ENCODE data around the gene UQCR11. TPM values are rescaled to one million over a fixed set of nuclear protein-coding genes. Genes with fewer than 3 reads are reported as not detected.
A peak's percentile ranks its signal among the peaks of the same experiment; 100 is the strongest.

Gene UQCR11
- total and polyA plus RNA-seq, 2 experiments from 2014 or later, result 49.3 to 669 TPM

GRCh38 chr19:1629256-1629808, 24.1 kb upstream of the UQCR11 start:
- TF ChIP-seq EZH2phosphoT487 (IDR thresholded peaks at IDR 0.05; ENCODE audit: insufficient read depth, low read depth) (no peak), EZH2 (IDR thresholded peaks at IDR 0.05; ENCODE audit: insufficient read depth, poor library complexity, severe bottlenecking) (no peak)
- H3K36me3 ChIP-seq (ENCODE audit: low read depth), result peaks cover 3% of the 10 kb centered on the region; the same call in 1 of the 2 replicates
- H4K20me1 ChIP-seq (ENCODE audit: insufficient read depth), result no peaks in the 10 kb centered on the region
- H3F3A ChIP-seq (ENCODE audit: insufficient read depth), result no peaks in the 10 kb centered on the region
- no peaks in the 10 kb centered on the region for H3K9me3 ChIP-seq (ENCODE audit: low read depth)
- no peaks in the 10 kb centered on the region for H3K27me3 ChIP-seq (replicated peaks; ENCODE audit: insufficient read depth)
- H3K4me1 ChIP-seq (ENCODE audit: insufficient read depth), result no peaks in the 10 kb centered on the region
- no peak overlapping the region for H3K9ac ChIP-seq
- H3K9me2 ChIP-seq (ENCODE audit: insufficient read depth), result no peaks in the 10 kb centered on the region
- H3K4me3 ChIP-seq, result no peak overlapping the region
- H3K27ac ChIP-seq, result no peak overlapping the region
- WGBS, 2 experiments (ENCODE audit: low coverage in 1 of 2, low lambda C conversion rate in 2 of 2, missing lambda C conversion rate in 2 of 2), result 94 to 99% methylated on average over 23 of the region's 24 CpGs
- H3K4me2 ChIP-seq (ENCODE audit: unreplicated experiment), result no peak overlapping the region
- peaks cover 2% of the 10 kb centered on the region for H3K79me2 ChIP-seq (ENCODE audit: insufficient read depth)
- H2AFZ ChIP-seq, result no peak overlapping the region
- no peak for DNase-seq
- in situ Hi-C loops (cut with MboI), result no loop called here

- TF ChIP-seq EZH2phosphoT487 (IDR thresholded peaks at IDR 0.05; ENCODE audit: insufficient read depth, low read depth), result no peak
- Histone ChIP-seq H3K36me3 (ENCODE audit: low read depth) (peaks cover 3% of the 10 kb centered on the region; the same call in 1 of the 2 replicates), H3K79me2 (ENCODE audit: insufficient read depth) (no peaks in the 10 kb centered on the region; the same call in 1 of the 2 replicates), H3K9me3 (ENCODE audit: low read depth) (no peaks in the 10 kb centered on the region), H3K9me2 (ENCODE audit: insufficient read depth) (no peaks in the 10 kb centered on the region), H3K4me2 (ENCODE audit: unreplicated experiment) (no peak overlapping the region), H2AFZ (no peak overlapping the region), H3F3A (ENCODE audit: insufficient read depth) (no peaks in the 10 kb centered on the region), H3K27ac (no peak overlapping the region), H3K4me3 (no peak overlapping the region), H3K27me3 (replicated peaks; ENCODE audit: insufficient read depth) (no peaks in the 10 kb centered on the region), H4K20me1 (ENCODE audit: insufficient read depth) (no peaks in the 10 kb centered on the region), H3K9ac (no peak overlapping the region), H3K4me1 (ENCODE audit: insufficient read depth) (no peaks in the 10 kb centered on the region)
- WGBS, 2 experiments (ENCODE audit: low coverage in 1 of 2, low lambda C conversion rate in 2 of 2, missing lambda C conversion rate in 2 of 2), result 97% methylated on average over 16 to 17 of the region's 17 CpGs
- no peak for DNase-seq
- in situ Hi-C loops (cut with MboI), result no loop called here
These were observed 21.9 kb upstream of the UQCR11 start for GRCh38 chr19:1627194-1627593.

GRCh38 chr19:1626417-1627010, 21.3 kb upstream of the UQCR11 start:
- WGBS, 2 experiments (ENCODE audit: low coverage in 1 of 2, low lambda C conversion rate in 2 of 2, missing lambda C conversion rate in 2 of 2), result 93 to 94% methylated on average over 31 of the region's 32 CpGs
- no peak for DNase-seq
- TF ChIP-seq EZH2 (IDR thresholded peaks at IDR 0.05; ENCODE audit: insufficient read depth, poor library complexity, severe bottlenecking) (no peak), EZH2phosphoT487 (IDR thresholded peaks at IDR 0.05; ENCODE audit: insufficient read depth, low read depth) (no peak)

GRCh38 chr19:1624458-1624857, 19.2 kb upstream of the UQCR11 start:
- Histone ChIP-seq H3K4me2 (ENCODE audit: unreplicated experiment) (no peak overlapping the region), H3K27ac (no peak overlapping the region), H3K27me3 (replicated peaks; ENCODE audit: insufficient read depth) (no peaks in the 10 kb centered on the region), H2AFZ (no peak overlapping the region), H3K79me2 (ENCODE audit: insufficient read depth) (no peaks in the 10 kb centered on the region; the same call in 1 of the 2 replicates), H3K9me3 (ENCODE audit: low read depth) (no peaks in the 10 kb centered on the region), H3K9ac (no peak overlapping the region), H3K36me3 (ENCODE audit: low read depth) (peaks cover 3% of the 10 kb centered on the region; the same call in 1 of the 2 replicates), H3K4me1 (ENCODE audit: insufficient read depth) (no peaks in the 10 kb centered on the region), H3K9me2 (ENCODE audit: insufficient read depth) (no peaks in the 10 kb centered on the region), H3F3A (ENCODE audit: insufficient read depth) (no peaks in the 10 kb centered on the region), H4K20me1 (ENCODE audit: insufficient read depth) (no peaks in the 10 kb centered on the region), H3K4me3 (no peak overlapping the region)
- 76 to 77% methylated on average over 23 of the region's 23 CpGs for WGBS, 2 experiments (ENCODE audit: low coverage in 1 of 2, low lambda C conversion rate in 2 of 2, missing lambda C conversion rate in 2 of 2)
- in situ Hi-C loops (cut with MboI), result no loop called here
- peak; percentile 63 for DNase-seq
- TF ChIP-seq EZH2phosphoT487 (IDR thresholded peaks at IDR 0.05; ENCODE audit: insufficient read depth, low read depth) (no peak), EZH2 (IDR thresholded peaks at IDR 0.05; ENCODE audit: insufficient read depth, poor library complexity, severe bottlenecking) (no peak)

More at GRCh38 chr19:1626417-1627010, 21.3 kb upstream of the UQCR11 start:
- Histone ChIP-seq H3K4me3 (no peak overlapping the region), H3K9me2 (ENCODE audit: insufficient read depth) (no peaks in the 10 kb centered on the region), H3K27me3 (replicated peaks; ENCODE audit: insufficient read depth) (no peaks in the 10 kb centered on the region), H3K79me2 (ENCODE audit: insufficient read depth) (no peaks in the 10 kb centered on the region; the same call in 1 of the 2 replicates), H3F3A (ENCODE audit: insufficient read depth) (no peaks in the 10 kb centered on the region), H3K9ac (no peak overlapping the region), H3K4me2 (ENCODE audit: unreplicated experiment) (no peak overlapping the region), H3K4me1 (ENCODE audit: insufficient read depth) (no peaks in the 10 kb centered on the region), H4K20me1 (ENCODE audit: insufficient read depth) (no peaks in the 10 kb centered on the region), H3K9me3 (ENCODE audit: low read depth) (no peaks in the 10 kb centered on the region), H3K27ac (no peak overlapping the region), H2AFZ (no peak overlapping the region), H3K36me3 (ENCODE audit: low read depth) (peaks cover 3% of the 10 kb centered on the region; the same call in 1 of the 2 replicates)
- in situ Hi-C loops (cut with MboI), result no loop called here
